GM12865 (cell line): Measurements from ENCODE around the gene EIF4G1.

Experiments
- DNase-seq: peaks from one replicate; pipeline ENCODE4 v3.0.0; 2010; ENCODE audit warnings: low read depth
- H3K4me3 ChIP-seq: 2 replicates; pipeline ENCODE4 v1.5.1; 2011; ENCODE audit warnings: mild to moderate bottlenecking, low read depth, low read length, control low read depth
- CTCF ChIP-seq: IDR thresholded peaks from 2 replicates; pipeline ENCODE4 v1.5.1; 2011; ENCODE audit warnings: low read length, control low read depth, low read depth, inconsistent platforms; ENCODE audit not compliant: insufficient read depth; ENCODE audit errors: missing control alignments

EIF4G1 gene

GRCh38 chr3:184295771-184296170 lies 18.6 kb upstream of the EIF4G1 start:
- H3K4me3 ChIP-seq: no peak overlapping the region
- DNase-seq: no peak
- no peak for TF ChIP-seq CTCF

- H3K4me3 ChIP-seq: no peak overlapping the region
- no peak for TF ChIP-seq CTCF
Measured at GRCh38 chr3:184296616-184297015, 17.8 kb upstream of the EIF4G1 start.

GRCh38 chr3:184298759-184299487 lies 15.5 kb upstream of the EIF4G1 start, which contains the start of gene PSMD2:
Gene PSMD2, plus strand, starts transcription at chr3:184299241. Its CDS starts 26 bp downstream, at chr3:184299267.
- H3K4me3 ChIP-seq: peak within 1 kb of the TSS; percentile 87
- peak; percentile 98 for DNase-seq
- TF ChIP-seq CTCF: no peak

More at GRCh38 chr3:184296616-184297015, 17.8 kb upstream of the EIF4G1 start:
- no peak for DNase-seq

- DNase-seq: no peak
- peak overlapping the region; percentile 87 for H3K4me3 ChIP-seq
- no peak for TF ChIP-seq CTCF
Measured at GRCh38 chr3:184299488-184300377, 14.7 kb upstream of the EIF4G1 start.

GRCh38 chr3:184300378-184300720 lies 14.1 kb upstream of the EIF4G1 start:
- peak overlapping the region; percentile 1; the same call in 1 of the 2 replicates for H3K4me3 ChIP-seq
- TF ChIP-seq CTCF: no peak

GRCh38 chr3:184305577-184305976 lies 8.8 kb upstream of the EIF4G1 start:
- no peak for DNase-seq
- TF ChIP-seq CTCF: peak; percentile 14
- no peak overlapping the region for H3K4me3 ChIP-seq

More at GRCh38 chr3:184300378-184300720, 14.1 kb upstream of the EIF4G1 start:
- DNase-seq: no peak
